Neutrophil (primary cell): ENCODE results near the gene CDON.
A peak's percentile ranks its signal among the peaks of the same experiment; 100 is the strongest.

Experiments
- H3K27ac ChIP-seq: fragments of 200-600 bp; sonication (generic); 2 replicates; pipeline ENCODE4 v1.5.1; 2016; ENCODE audit warnings: mild to moderate bottlenecking, moderate library complexity
- H3K27me3 ChIP-seq: fragments of 200-600 bp; sonication (generic); 2 replicates; pipeline ENCODE4 v1.6.0; 2016; ENCODE audit warnings: mild to moderate bottlenecking
- H3K36me3 ChIP-seq: fragments of 200-600 bp; sonication (generic); 2 replicates; pipeline ENCODE4 v1.5.1; 2017
- H3K4me1 ChIP-seq, 2 experiments: fragments of 200-600 bp in 1 of 2; sonication (generic) in 1 of 2; 1 replicate in 1 of 2; 2 replicates in 1 of 2; pipeline versions ENCODE4 v1.5.1 to v1.6.1; 2013 to 2016; ENCODE audit warnings: low read depth in 1 of 2, low read length in 1 of 2, mild to moderate bottlenecking in 1 of 2, moderate library complexity in 1 of 2; ENCODE audit not compliant: control insufficient read depth in 1 of 2, insufficient read depth in 1 of 2
- H3K4me3 ChIP-seq, 2 experiments: fragments of 200-600 bp in 1 of 2; sonication (generic) in 1 of 2; 1 replicate in 1 of 2; 2 replicates in 1 of 2; pipeline ENCODE4 v1.5.1; 2013 to 2016; ENCODE audit warnings: low read depth in 1 of 2, low read length in 1 of 2, mild to moderate bottlenecking in 1 of 2, moderate library complexity in 1 of 2
- H3K9me3 ChIP-seq: fragments of 200-600 bp; sonication (generic); 2 replicates; pipeline ENCODE4 v1.5.1; 2016
- CTCF ChIP-seq: fragments of 200-600 bp; sonication (generic); IDR thresholded peaks from 2 replicates; pipeline ENCODE4 v1.5.1; 2016; ENCODE audit warnings: antibody characterized with exemption

CDON gene

GRCh38 chr11:126072141-126072741 lies 9.6 kb upstream of the CDON start:
- no peaks in the 10 kb centered on the region for H3K9me3 ChIP-seq
- peaks cover 23% of the 10 kb centered on the region for H3K27me3 ChIP-seq
- H3K27ac ChIP-seq = no peak overlapping the region
- H3K4me1 ChIP-seq = no peaks in the 10 kb centered on the region
- H3K36me3 ChIP-seq = no peaks in the 10 kb centered on the region
- TF ChIP-seq CTCF = no peak
- H3K4me3 ChIP-seq = no peak overlapping the region

- Histone ChIP-seq H3K27me3 (peaks cover 80% of the 10 kb centered on the region), H3K4me1 (peaks cover 0 to 15% of the 10 kb centered on the region in 2 experiments), H3K9me3 (no peaks in the 10 kb centered on the region), H3K27ac (no peak overlapping the region), H3K4me3 (no peak overlapping the region), H3K36me3 (no peaks in the 10 kb centered on the region)
- TF ChIP-seq CTCF = no peak
Observed at GRCh38 chr11:126063507-126063852, 814 bp upstream of the CDON start.

- no peak for TF ChIP-seq CTCF
- Histone ChIP-seq H3K36me3 (no peaks in the 10 kb centered on the region), H3K4me3 (peak overlapping the region in 1 of 2 experiments; percentile 56), H3K27me3 (peaks cover 94% of the 10 kb centered on the region), H3K4me1 (peaks cover 0 to 15% of the 10 kb centered on the region in 2 experiments), H3K9me3 (no peaks in the 10 kb centered on the region), H3K27ac (no peak overlapping the region)
Observed at GRCh38 chr11:126061707-126062678, 673 bp downstream of the CDON start.

GRCh38 chr11:126060757-126061171 lies 1.9 kb downstream of the CDON start:
- H3K4me1 ChIP-seq = peaks cover 0 to 15% of the 10 kb centered on the region in 2 experiments
- H3K36me3 ChIP-seq = no peaks in the 10 kb centered on the region
- H3K9me3 ChIP-seq = no peaks in the 10 kb centered on the region
- no peak overlapping the region for H3K27ac ChIP-seq
- no peak for TF ChIP-seq CTCF
- H3K27me3 ChIP-seq = peaks cover 99% of the 10 kb centered on the region
- H3K4me3 ChIP-seq = no peak overlapping the region

GRCh38 chr11:126059238-126059781 lies 3.4 kb downstream of the CDON start:
- no peaks in the 10 kb centered on the region for H3K9me3 ChIP-seq
- H3K36me3 ChIP-seq = no peaks in the 10 kb centered on the region
- no peak overlapping the region for H3K4me3 ChIP-seq
- H3K27me3 ChIP-seq = peaks cover 100% of the 10 kb centered on the region
- H3K27ac ChIP-seq = no peak overlapping the region
- H3K4me1 ChIP-seq = peaks cover 0 to 15% of the 10 kb centered on the region in 2 experiments
- no peak for TF ChIP-seq CTCF
